GM20000 (cell line): ENCODE measurements around the gene TRIM46.
"Not testable (repeated sequence)": the region's sequence is repeated elsewhere in the genome, so short reads cannot be mapped to it uniquely, and the experiment has no call there.

Source experiments
- DNase-seq: peaks from one replicate; pipeline ENCODE4 v3.0.0; 2012; ENCODE audit warnings: low spot score
- TF ChIP-seq, protein P1 (sequence below): IDR thresholded peaks from 2 replicates; pipeline ENCODE4 v1.5.1; 2012; ENCODE audit warnings: mild to moderate bottlenecking, control low read depth; ENCODE audit errors: extremely low read depth, missing control alignments

The TRIM46 gene

GRCh38 chr1:155166051-155166470 lies 7.6 kb upstream of the TRIM46 start:
- TF ChIP-seq, protein P1, sequence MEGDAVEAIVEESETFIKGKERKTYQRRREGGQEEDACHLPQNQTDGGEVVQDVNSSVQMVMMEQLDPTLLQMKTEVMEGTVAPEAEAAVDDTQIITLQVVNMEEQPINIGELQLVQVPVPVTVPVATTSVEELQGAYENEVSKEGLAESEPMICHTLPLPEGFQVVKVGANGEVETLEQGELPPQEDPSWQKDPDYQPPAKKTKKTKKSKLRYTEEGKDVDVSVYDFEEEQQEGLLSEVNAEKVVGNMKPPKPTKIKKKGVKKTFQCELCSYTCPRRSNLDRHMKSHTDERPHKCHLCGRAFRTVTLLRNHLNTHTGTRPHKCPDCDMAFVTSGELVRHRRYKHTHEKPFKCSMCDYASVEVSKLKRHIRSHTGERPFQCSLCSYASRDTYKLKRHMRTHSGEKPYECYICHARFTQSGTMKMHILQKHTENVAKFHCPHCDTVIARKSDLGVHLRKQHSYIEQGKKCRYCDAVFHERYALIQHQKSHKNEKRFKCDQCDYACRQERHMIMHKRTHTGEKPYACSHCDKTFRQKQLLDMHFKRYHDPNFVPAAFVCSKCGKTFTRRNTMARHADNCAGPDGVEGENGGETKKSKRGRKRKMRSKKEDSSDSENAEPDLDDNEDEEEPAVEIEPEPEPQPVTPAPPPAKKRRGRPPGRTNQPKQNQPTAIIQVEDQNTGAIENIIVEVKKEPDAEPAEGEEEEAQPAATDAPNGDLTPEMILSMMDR, result no peak
- DNase-seq, result no peak

GRCh38 chr1:155166471-155167165 lies 7.0 kb upstream of the TRIM46 start:
- TF ChIP-seq, protein P1, result no peak
- DNase-seq, result no peak

DNA sequence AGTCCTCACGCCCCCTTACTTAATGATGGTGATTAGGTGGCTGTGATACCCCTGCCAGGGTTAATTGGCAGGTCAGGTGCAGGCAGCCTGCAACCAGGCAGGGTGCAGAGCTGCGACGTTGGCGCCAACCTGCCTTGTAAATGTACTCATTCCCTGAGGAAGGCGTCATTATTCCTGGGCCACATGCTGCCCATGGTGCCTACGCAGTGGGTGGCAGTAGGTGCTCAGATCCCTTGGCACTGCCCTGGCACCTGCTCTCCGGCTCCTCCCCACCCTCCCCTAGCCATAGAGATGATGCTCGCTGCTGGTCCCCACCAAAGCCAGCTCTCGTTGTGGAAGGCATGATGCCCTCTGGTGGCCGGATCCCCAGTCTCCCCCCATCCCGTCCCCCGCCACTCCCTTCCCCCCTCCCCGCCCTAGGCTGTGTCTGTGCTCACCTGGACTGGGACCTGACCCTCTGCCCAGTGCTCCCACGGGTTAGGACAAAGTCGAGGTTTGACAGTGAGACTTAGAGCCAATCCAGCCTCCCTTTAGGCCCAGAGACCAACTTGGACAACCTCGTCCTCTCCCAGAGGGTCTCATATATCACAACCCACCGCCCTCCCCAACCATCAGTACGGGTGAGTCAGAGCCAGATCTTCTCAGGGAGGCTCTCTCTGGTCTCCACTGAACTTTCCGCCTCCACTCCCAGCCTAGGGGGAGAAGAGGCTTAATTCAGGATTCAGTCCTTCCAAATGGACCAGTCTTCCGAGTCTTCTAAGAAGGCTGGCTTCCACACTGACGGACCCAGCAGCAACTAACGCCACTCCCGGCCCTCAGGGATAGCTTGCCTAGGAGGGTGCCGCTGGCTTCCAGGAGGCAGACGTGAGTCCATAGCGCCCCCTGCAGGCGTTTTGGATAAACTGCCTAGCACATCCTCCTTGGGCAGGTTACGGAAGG lies 6.2 kb upstream of the TRIM46 start:
- DNase-seq, result peak; percentile 81
- TF ChIP-seq, protein P1, result peak; percentile 89

DNA sequence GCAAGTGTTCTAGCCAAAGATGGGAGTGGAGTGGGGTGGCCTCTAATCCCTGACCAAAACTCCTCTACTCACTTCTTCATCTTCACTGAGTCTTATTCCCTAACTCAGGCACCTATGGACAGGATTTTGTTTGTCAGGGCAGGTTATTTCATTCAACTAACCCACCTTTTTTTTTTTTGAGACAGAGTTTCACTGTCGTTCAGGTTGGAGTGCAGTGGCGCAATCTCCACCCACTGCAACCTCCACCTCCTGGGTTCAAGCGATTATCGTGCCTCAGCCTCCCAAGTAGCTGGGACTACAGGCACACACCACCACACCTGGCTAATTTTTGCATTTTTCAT lies 5.6 kb upstream of the TRIM46 start:
- DNase-seq, result not testable (repeated sequence)

GRCh38 chr1:155168456-155169210 lies 5.0 kb upstream of the TRIM46 start:
- TF ChIP-seq, protein P1, result no peak
- peak; percentile 2 for DNase-seq

GRCh38 chr1:155169541-155169940 lies 4.1 kb upstream of the TRIM46 start:
- TF ChIP-seq, protein P1, result no peak
- DNase-seq, result no peak

DNA sequence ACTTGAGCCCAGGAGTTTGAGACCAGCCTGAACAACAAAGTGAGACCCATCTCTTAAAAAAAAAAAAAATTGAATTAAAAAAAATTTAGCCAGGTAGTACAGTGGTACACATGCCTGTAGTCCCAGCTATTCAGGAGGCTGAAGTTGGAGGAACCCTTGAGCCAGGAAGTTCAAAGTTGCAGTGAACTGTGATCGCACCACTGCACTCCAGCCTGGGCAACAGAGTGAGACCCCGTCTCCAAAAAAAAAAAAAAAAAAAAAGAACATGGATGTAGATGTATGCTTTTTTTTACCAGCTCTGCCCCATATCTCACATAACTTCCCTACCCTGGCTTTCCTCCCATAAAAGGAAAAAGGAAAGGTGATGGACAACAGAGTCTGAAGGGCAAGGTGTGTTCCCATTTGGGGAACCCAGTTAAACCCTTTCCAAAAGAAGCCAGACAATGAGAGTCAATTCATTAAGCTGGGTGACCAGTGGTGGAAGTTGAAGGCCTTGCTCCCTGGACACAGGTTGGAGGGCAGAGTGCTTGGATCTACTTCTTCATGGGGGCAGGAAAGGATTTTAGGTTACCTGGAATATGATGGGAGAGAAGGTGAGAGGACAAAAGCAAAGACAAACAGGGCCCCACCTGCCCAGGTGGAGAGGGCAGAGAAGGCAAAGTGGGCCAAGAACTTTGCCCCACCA lies 3.4 kb upstream of the TRIM46 start:
- DNase-seq, result no peak
- TF ChIP-seq, protein P1, result no peak
